Natural killer cell (primary cell): Measurements from ENCODE around the gene KRT32. TPM values are rescaled to one million over a fixed set of nuclear protein-coding genes. Genes with fewer than 3 reads are reported as not detected.

Experiments
- ATAC-seq, 3 donors: fragments of 150-1000 bp in 2 of 3; fragments of 200-7000 bp in 1 of 3; cut with Tn5 transposase; 1 replicate in 1 of 3; 2 replicates in 2 of 3; pipeline ENCODE4 v1.10.0; 2021; ENCODE audit warnings: mild to moderate bottlenecking in 2 of 3, moderate library complexity in 2 of 3
- DNase-seq, 2 donors: peaks; one replicate each; pipeline versions ENCODE4 v3.0.0 to v3.0.0-alpha.2; 2013 to 2021; ENCODE audit warnings: mixed read lengths in 1 of 2
- H3K27ac ChIP-seq: one replicate; pipeline ENCODE4 v1.5.1; 2013; ENCODE audit warnings: mild to moderate bottlenecking, low read length
- H3K27me3 ChIP-seq: one replicate; pipeline ENCODE4 v1.6.1; 2013; ENCODE audit warnings: low read length; ENCODE audit not compliant: control insufficient read depth, insufficient read depth
- H3K36me3 ChIP-seq: one replicate; pipeline ENCODE4 v1.6.1; 2013; ENCODE audit warnings: low read length; ENCODE audit not compliant: control insufficient read depth, insufficient read depth
- H3K4me1 ChIP-seq: one replicate; pipeline ENCODE4 v1.6.1; 2013; ENCODE audit warnings: low read length; ENCODE audit not compliant: control insufficient read depth, insufficient read depth
- H3K4me3 ChIP-seq: one replicate; pipeline ENCODE4 v1.5.1; 2013; ENCODE audit warnings: low read length
- H3K9me3 ChIP-seq: one replicate; pipeline ENCODE4 v1.6.1; 2013; ENCODE audit warnings: low read length; ENCODE audit not compliant: control insufficient read depth, insufficient read depth
- H3K27ac Mint-ChIP-seq, 2 donors: one replicate each; pipeline ENCODE4 v1.8.0; 2022; ENCODE audit warnings: mild to moderate bottlenecking in 2 of 2, mixed read lengths in 2 of 2, moderate library complexity in 1 of 2
- H3K27me3 Mint-ChIP-seq, 2 donors: one replicate each; pipeline ENCODE4 v1.8.0; 2022; ENCODE audit warnings: low read depth in 2 of 2, mixed read lengths in 2 of 2
- H3K36me3 Mint-ChIP-seq: one replicate; pipeline ENCODE4 v1.8.0; 2022; ENCODE audit warnings: mixed read lengths
- H3K4me1 Mint-ChIP-seq, 2 donors: one replicate each; pipeline ENCODE4 v1.8.0; 2022; ENCODE audit warnings: mixed read lengths in 2 of 2
- H3K4me3 Mint-ChIP-seq: one replicate; pipeline ENCODE4 v1.8.0; 2022; ENCODE audit warnings: mild to moderate bottlenecking, moderate library complexity, mixed read lengths
- H3K9me3 Mint-ChIP-seq, 2 donors: one replicate each; pipeline ENCODE4 v1.8.0; 2022; ENCODE audit warnings: mixed read lengths in 2 of 2
- WGBS: methylation state at CpG from one replicate; pipeline ENCODE4 v1.1.7; 2013; ENCODE audit warnings: missing lambda C conversion rate; ENCODE audit not compliant: insufficient coverage; 5-methylcytosine and 5-hydroxymethylcytosine counted together
- intact Hi-C: fragments of 100-400 bp; cut with micrococcal nuclease; formaldehyde crosslinking; loops from one replicate; pipeline ENCODE4 v1.14.2; 2022
- total RNA-seq, 4 donors: library from RNA; stranded (reverse); fragments of 120-200 nt in 1 of 4; gene quantifications; one replicate each; pipeline versions ENCODE4 v1.2.3 to v1.2.4, GENCODE V29; 2013 to 2022
- TF ChIP-seq, protein P1 (sequence below): fragments of 200-600 bp; IDR thresholded peaks from one replicate; pipeline ENCODE4 v1.8.0; 2022; ENCODE audit warnings: antibody characterized with exemption

KRT32 gene
- total RNA-seq, 3 donors from 2014 or later (not counting 1 experiment from before 2014, with no cell fraction given): not detected

DNA sequence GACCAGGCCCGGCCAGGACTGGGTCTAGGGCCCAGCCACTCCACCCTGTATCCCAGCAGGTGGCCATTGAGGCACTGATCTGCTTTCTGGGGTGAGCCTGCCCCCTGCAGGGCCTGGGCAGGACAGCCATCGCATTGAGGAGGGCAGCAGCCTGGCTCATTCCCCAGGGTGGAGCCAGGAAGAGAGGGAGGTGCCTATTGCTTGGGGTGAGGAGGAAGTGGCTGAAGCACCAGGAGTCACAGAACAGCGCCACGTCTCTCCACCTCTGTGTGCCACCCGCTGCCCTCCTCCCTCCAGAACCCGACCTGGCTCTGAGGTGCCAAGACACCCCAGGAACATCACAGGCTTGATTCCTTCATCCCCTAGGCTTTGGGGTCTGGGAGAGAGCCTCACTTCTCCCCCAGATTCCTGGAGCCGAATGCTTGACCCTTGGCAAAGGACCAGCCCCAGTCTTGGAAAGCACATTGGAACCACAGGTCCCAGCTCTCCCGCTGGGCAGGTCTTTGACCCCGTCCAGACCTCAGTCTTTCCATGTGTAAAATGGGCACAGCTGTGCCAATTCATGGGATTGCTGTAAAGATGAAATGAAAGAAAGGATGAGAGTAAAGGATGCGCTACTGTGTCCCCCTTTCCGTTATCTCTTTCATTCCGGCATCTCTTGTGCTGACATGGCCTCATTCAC lies 29.8 kb upstream of the KRT32 start:
- ATAC-seq: peak in 2 of 3 donors; percentile 61 to 68
- H3K27ac Mint-ChIP-seq: no peak overlapping the region

DNA sequence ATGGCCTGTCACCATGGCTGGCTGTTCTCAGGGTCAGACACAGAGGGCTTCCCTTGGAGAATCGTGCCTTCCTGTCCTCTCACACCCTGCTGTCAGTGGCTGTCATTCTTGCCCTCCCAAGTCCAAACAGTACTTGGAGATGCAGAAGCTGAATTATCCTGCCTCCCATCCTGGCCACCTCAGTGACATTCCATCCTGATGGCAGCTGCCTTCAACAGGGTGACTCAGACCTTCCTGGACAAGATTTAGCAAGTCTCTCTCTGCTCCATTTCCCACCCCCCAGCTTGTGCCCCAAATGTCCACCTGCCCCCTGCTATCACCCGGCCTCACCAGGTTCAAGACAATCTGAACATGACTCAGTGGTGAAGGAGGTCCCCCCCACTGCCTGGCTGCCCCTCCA lies 27.3 kb upstream of the KRT32 start:
- Histone ChIP-seq H3K27ac (no peak overlapping the region), H3K36me3 (no peaks in the 10 kb centered on the region), H3K4me3 (no peak overlapping the region), H3K4me1 (peaks cover 26% of the 10 kb centered on the region), H3K27me3 (no peaks in the 10 kb centered on the region), H3K9me3 (no peaks in the 10 kb centered on the region)
- H3K27ac Mint-ChIP-seq: no peak overlapping the region
- H3K4me1 Mint-ChIP-seq: no peaks in the 10 kb centered on the region
- H3K27me3 Mint-ChIP-seq: peaks cover 6 to 7% of the 10 kb centered on the region in 2 donors
- intact Hi-C loops: no loop called here
- DNase-seq (no peak), ATAC-seq (no peak)
- TF ChIP-seq, protein P1, sequence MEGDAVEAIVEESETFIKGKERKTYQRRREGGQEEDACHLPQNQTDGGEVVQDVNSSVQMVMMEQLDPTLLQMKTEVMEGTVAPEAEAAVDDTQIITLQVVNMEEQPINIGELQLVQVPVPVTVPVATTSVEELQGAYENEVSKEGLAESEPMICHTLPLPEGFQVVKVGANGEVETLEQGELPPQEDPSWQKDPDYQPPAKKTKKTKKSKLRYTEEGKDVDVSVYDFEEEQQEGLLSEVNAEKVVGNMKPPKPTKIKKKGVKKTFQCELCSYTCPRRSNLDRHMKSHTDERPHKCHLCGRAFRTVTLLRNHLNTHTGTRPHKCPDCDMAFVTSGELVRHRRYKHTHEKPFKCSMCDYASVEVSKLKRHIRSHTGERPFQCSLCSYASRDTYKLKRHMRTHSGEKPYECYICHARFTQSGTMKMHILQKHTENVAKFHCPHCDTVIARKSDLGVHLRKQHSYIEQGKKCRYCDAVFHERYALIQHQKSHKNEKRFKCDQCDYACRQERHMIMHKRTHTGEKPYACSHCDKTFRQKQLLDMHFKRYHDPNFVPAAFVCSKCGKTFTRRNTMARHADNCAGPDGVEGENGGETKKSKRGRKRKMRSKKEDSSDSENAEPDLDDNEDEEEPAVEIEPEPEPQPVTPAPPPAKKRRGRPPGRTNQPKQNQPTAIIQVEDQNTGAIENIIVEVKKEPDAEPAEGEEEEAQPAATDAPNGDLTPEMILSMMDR: no peak
- WGBS: 77% methylated on average over 2 of the region's 2 CpGs
- no peak overlapping the region for H3K4me3 Mint-ChIP-seq
- no peaks in the 10 kb centered on the region for H3K36me3 Mint-ChIP-seq
- no peaks in the 10 kb centered on the region for H3K9me3 Mint-ChIP-seq

More for the DNA sequence above, 29.8 kb upstream of the KRT32 start:
- Mint-ChIP-seq H3K36me3 (no peaks in the 10 kb centered on the region), H3K4me1 (no peaks in the 10 kb centered on the region), H3K9me3 (no peaks in the 10 kb centered on the region), H3K27me3 (peaks cover 12 to 20% of the 10 kb centered on the region in 2 donors), H3K4me3 (no peak overlapping the region)
- peak in 1 of 2 donors; percentile 71 for DNase-seq
- H3K9me3 ChIP-seq: no peaks in the 10 kb centered on the region
- H3K4me1 ChIP-seq: peaks cover 21% of the 10 kb centered on the region
- WGBS: 53% methylated on average over 12 of the region's 12 CpGs
- intact Hi-C loops: no loop called here
- H3K27me3 ChIP-seq: no peaks in the 10 kb centered on the region
- TF ChIP-seq, protein P1: no peak
- no peak overlapping the region for H3K27ac ChIP-seq
- H3K36me3 ChIP-seq: no peaks in the 10 kb centered on the region
- no peak overlapping the region for H3K4me3 ChIP-seq

DNA sequence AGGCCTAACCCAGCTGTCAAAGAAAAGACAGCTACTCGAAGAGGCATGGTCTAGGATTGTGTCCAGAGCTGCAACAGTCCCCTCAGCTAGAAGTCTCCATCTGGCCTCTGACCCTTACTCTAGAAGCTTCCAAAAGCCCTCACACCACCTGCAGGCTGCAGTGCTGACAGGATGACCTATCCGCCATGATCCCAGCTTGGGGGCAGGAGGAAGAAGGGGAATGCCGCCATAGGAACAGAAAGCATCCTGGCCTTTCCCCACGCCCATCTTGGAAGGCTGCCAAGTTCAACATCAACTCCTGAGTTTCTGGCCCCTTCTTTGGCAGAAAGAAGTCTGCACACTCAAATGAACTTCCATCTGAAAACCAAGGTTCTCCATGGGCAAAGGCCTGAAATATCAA lies 25.6 kb upstream of the KRT32 start:
- no peaks in the 10 kb centered on the region for H3K36me3 Mint-ChIP-seq
- H3K4me1 Mint-ChIP-seq: no peaks in the 10 kb centered on the region
- no peaks in the 10 kb centered on the region for H3K9me3 Mint-ChIP-seq
- Histone ChIP-seq H3K36me3 (no peaks in the 10 kb centered on the region), H3K27me3 (no peaks in the 10 kb centered on the region), H3K4me3 (no peak overlapping the region), H3K27ac (no peak overlapping the region), H3K9me3 (no peaks in the 10 kb centered on the region), H3K4me1 (peaks cover 20% of the 10 kb centered on the region)
- DNase-seq (no peak), ATAC-seq (no peak)
- WGBS: 74% methylated on average over 4 of the region's 4 CpGs
- TF ChIP-seq, protein P1: no peak
- H3K27ac Mint-ChIP-seq: no peak overlapping the region
- H3K27me3 Mint-ChIP-seq: no peaks in the 10 kb centered on the region
- no peak overlapping the region for H3K4me3 Mint-ChIP-seq
- intact Hi-C loops: no loop called here

DNA sequence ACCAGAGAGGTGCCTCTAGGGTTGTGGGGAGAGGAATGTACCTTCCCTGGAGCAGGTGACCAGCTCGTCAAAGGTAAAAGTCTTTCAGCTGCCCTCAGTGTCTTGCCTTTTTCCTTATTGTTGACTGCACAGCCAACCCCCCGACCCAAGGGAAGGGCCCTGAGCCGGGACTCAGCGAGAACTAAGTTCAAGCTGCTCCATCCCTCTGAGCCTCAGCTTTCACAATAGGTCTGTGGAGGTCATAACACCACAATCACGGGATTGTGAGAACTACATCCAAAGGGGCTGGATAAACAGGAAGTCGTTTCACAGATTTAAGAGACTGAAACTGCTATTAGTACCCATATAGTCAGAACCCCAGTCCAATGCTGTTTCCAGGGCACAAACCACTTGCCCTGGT lies 25.2 kb upstream of the KRT32 start:
- intact Hi-C loops: no loop called here
- Histone ChIP-seq H3K27me3 (no peaks in the 10 kb centered on the region), H3K27ac (no peak overlapping the region), H3K4me1 (peaks cover 16% of the 10 kb centered on the region), H3K36me3 (no peaks in the 10 kb centered on the region), H3K9me3 (no peaks in the 10 kb centered on the region), H3K4me3 (no peak overlapping the region)
- no peak for DNase-seq
- no peaks in the 10 kb centered on the region for H3K36me3 Mint-ChIP-seq
- 74% methylated on average over 6 of the region's 6 CpGs for WGBS
- H3K9me3 Mint-ChIP-seq: no peaks in the 10 kb centered on the region
- no peak overlapping the region for H3K27ac Mint-ChIP-seq
- no peak overlapping the region for H3K4me3 Mint-ChIP-seq
- no peaks in the 10 kb centered on the region for H3K27me3 Mint-ChIP-seq
- no peaks in the 10 kb centered on the region for H3K4me1 Mint-ChIP-seq
- TF ChIP-seq, protein P1: no peak
- ATAC-seq: no peak
